Gastroesophageal sphincter (tissue), 3 donors: ENCODE data around the gene MYT1.

Experiments
- CTCF ChIP-seq, 4 experiments: fragments of 200-600 bp in 2 of 4; fragments of 450-650 bp in 2 of 4; sonication (generic) in 1 of 4; IDR thresholded peaks; one replicate each; pipeline ENCODE4 v1.5.1; 2017 to 2019; ENCODE audit warnings: antibody characterized with exemption in 4 of 4, mild to moderate bottlenecking in 2 of 4, moderate library complexity in 2 of 4
- EP300 ChIP-seq: sonication (generic); formaldehyde crosslinking; IDR thresholded peaks from one replicate; pipeline ENCODE4 v1.6.1; 2017; ENCODE audit warnings: antibody characterized with exemption, mild to moderate bottlenecking
- POLR2A ChIP-seq, 2 donors: fragments of 450-650 bp; IDR thresholded peaks; one replicate each; pipeline ENCODE4 v1.6.1; 2017; ENCODE audit warnings: antibody characterized with exemption in 2 of 2, mild to moderate bottlenecking in 2 of 2, moderate library complexity in 1 of 2
- POLR2AphosphoS5 ChIP-seq: sonication (generic); formaldehyde crosslinking; IDR thresholded peaks from one replicate; pipeline ENCODE4 v1.6.1; 2017; ENCODE audit warnings: antibody characterized with exemption

- TF ChIP-seq CTCF (IDR thresholded peaks at IDR 0.05) = no peak
- no peak for TF ChIP-seq EP300
- TF ChIP-seq POLR2A (IDR thresholded peaks at IDR 0.05) = no peak
- TF ChIP-seq POLR2AphosphoS5 = no peak
Measured at GRCh38 chr20:64156136-64156885, 7.9 kb upstream of the MYT1 start.
